Colonic mucosa (tissue), 4 donors: Measurements from ENCODE around the gene MUC5AC. TPM values are rescaled to one million over a fixed set of nuclear protein-coding genes. Genes with fewer than 3 reads are reported as not detected.

ENCODE experiments used
- DNase-seq: peaks from one replicate; pipeline ENCODE4 v3.0.0-alpha.2; 2020
- H3K27ac ChIP-seq: fragments of 200-600 bp; one replicate; pipeline ENCODE4 v1.8.0; 2021
- H3K27me3 ChIP-seq: fragments of 200-600 bp; one replicate; pipeline ENCODE4 v1.8.0; 2021
- H3K36me3 ChIP-seq: fragments of 200-600 bp; one replicate; pipeline ENCODE4 v1.8.0; 2021
- H3K4me1 ChIP-seq: fragments of 200-600 bp; one replicate; pipeline ENCODE4 v1.8.0; 2021; ENCODE audit warnings: mild to moderate bottlenecking
- H3K4me3 ChIP-seq: fragments of 200-600 bp; one replicate; pipeline ENCODE4 v1.8.0; 2021
- H3K9ac ChIP-seq, 2 donors: one replicate each; pipeline ENCODE4 v1.7.0; 2013; ENCODE audit warnings: control low read depth in 2 of 2, low read depth in 2 of 2, low read length in 2 of 2
- H3K9me3 ChIP-seq: fragments of 200-600 bp; one replicate; pipeline ENCODE4 v1.8.0; 2021
- intact Hi-C: fragments of 100-400 bp; cut with DNase I; formaldehyde crosslinking; loops from one replicate; pipeline ENCODE4 v1.14.1; 2022
- total RNA-seq, 2 donors: library from RNA; stranded (reverse); fragmentation: NEBNext Ultra II Directional in 1 of 2; extraction: Animal tissue kit (Norgen Biotek cat#: 25700) in 1 of 2; gene quantifications; one replicate each; pipeline ENCODE4 v1.2.1, GENCODE V29; 2021
- TF ChIP-seq, protein P1 (sequence below): fragments of 200-600 bp; IDR thresholded peaks from one replicate; pipeline ENCODE4 v1.8.0; 2022; ENCODE audit warnings: antibody characterized with exemption, mild to moderate bottlenecking
- donor health status: healthy.
- donor health status: DM: no; HTN: no; CAD: no.
- donor health status: DM: no; HTN: no; CAD: no.

The MUC5AC gene
- total RNA-seq, 2 donors from 2014 or later: 0.03 to 0.20 TPM

DNA sequence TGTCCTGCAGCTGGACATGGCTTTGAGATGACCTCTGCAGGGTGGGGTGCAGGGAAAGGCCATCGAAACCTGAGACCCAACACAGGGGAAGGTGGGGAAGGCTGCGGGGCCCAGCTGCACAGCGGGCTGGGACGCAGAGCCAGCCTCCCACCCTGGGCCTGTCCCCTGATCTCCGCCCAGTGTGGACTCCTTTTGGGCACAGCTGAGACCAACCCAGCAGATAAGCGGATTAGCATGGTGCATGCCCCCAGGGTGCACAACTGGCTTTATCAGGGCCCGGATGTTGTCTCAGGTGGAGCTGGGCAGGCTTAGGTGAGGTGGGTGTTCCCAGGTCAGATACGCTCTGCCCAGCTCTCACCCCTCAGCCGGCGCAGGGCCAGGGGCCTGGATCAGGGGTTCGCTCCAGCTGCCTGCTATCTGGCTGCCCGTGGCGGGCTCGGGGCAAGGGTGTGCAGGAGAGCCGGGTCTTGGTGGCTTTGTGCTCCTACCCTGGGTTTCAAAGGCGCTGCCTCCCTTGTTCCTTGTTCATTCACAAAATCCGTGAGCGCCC, 28.1 kb upstream of the MUC5AC start:
- Histone ChIP-seq H3K27ac (no peak overlapping the region), H3K27me3 (no peaks in the 10 kb centered on the region)
- peak; percentile 13 for DNase-seq

DNA sequence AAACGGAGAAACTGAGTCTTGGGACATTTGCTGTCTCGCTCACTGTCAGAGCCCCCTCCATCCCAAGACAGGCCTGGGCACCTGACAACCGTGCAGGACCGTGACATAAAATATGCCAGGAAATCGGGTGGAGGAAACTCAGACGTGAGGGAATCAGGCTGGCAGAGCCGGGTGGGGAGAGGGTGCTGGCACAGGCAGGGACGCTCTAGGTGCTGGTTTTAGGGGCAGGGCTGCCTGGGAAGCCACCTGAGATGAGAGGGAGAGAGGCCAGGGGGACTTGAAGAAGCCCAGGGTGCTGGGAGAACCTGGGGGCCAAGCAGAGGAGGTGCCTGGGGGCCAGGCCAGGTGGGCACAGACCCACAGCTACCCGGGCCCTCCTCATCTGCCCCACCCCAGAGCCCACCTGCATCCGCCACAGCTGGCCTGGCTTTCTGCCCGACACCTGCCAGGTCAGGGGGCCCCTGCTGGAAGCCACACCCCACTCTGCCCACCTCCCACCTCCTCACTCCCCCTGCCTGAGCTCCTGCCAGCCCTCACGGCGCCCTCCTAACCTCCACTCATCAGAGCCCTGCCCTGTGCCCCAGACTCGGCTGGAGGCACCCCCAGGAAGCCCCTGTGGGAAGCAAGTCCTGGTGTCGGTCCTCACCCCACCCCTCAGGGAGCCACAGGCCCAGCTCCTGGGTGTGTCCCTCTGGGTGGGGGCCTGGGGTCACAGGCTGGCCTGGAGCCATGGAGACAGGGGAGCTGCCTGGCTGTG, 27.3 kb upstream of the MUC5AC start:
- Histone ChIP-seq H3K27ac (no peak overlapping the region), H3K27me3 (no peaks in the 10 kb centered on the region), H3K4me1 (no peaks in the 10 kb centered on the region), H3K36me3 (no peaks in the 10 kb centered on the region), H3K9me3 (no peaks in the 10 kb centered on the region), H3K4me3 (no peak overlapping the region), H3K9ac (no peak overlapping the region)
- peak; percentile 12 for DNase-seq
- TF ChIP-seq, protein P1, sequence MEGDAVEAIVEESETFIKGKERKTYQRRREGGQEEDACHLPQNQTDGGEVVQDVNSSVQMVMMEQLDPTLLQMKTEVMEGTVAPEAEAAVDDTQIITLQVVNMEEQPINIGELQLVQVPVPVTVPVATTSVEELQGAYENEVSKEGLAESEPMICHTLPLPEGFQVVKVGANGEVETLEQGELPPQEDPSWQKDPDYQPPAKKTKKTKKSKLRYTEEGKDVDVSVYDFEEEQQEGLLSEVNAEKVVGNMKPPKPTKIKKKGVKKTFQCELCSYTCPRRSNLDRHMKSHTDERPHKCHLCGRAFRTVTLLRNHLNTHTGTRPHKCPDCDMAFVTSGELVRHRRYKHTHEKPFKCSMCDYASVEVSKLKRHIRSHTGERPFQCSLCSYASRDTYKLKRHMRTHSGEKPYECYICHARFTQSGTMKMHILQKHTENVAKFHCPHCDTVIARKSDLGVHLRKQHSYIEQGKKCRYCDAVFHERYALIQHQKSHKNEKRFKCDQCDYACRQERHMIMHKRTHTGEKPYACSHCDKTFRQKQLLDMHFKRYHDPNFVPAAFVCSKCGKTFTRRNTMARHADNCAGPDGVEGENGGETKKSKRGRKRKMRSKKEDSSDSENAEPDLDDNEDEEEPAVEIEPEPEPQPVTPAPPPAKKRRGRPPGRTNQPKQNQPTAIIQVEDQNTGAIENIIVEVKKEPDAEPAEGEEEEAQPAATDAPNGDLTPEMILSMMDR: no peak
- intact Hi-C loops: no loop called here

More for the DNA sequence above, 28.1 kb upstream of the MUC5AC start:
- Histone ChIP-seq H3K4me3 (no peak overlapping the region), H3K9ac (no peak overlapping the region), H3K9me3 (no peaks in the 10 kb centered on the region), H3K36me3 (no peaks in the 10 kb centered on the region), H3K4me1 (no peaks in the 10 kb centered on the region)
- TF ChIP-seq, protein P1: no peak
- intact Hi-C loops: loop anchor here (10.0 kb wide), 1 partner anchor 385 kb away; no protein-coding TSS in a partner anchor

DNA sequence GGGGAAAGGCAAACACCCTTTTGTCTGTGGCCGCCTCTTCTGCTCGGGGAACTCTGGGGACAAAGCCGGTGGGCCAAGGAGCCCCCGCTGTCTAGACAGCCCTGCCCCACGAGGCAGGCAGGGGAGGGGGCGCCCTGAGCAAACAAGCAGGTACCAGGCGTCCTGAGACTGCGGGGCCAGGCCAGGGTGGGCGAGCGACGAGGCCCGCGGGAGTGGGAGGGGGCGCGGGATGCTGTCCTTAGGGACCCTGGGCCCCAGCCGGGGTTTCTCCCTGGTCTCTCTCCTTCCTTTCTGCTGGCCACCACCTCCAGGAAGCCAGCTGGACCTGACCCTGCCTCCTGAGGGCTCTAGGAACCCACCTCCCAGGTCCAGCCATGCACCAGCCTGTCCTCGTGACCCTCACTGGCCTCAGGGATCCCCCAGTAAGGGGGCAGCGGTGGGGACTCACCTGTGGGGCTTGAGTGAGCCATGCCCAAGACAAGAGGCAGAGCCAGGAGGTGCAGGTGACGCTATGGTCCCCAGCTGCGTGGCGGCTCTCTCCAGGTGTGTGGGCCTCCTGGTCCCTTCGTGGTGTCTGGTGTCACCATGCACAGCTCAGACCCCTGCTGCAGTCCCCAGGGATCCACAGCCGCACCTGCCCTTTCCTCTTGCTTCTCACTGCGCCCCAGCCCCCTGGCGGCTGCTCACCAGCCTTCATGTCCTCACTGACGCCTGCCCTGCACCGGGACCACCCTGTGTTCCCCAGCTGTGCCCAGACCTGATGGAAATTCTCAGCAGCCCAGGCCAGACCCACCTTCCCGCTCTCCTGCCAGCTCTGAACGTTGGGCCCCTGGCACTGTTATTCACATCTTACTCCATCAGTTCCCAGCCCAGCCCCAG, 26.5 kb upstream of the MUC5AC start:
- H3K4me1 ChIP-seq: no peaks in the 10 kb centered on the region
- intact Hi-C loops: no loop called here
- no peak for DNase-seq
- no peaks in the 10 kb centered on the region for H3K36me3 ChIP-seq
- H3K9ac ChIP-seq: no peak overlapping the region
- H3K9me3 ChIP-seq: no peaks in the 10 kb centered on the region
- H3K27ac ChIP-seq: no peak overlapping the region
- no peak overlapping the region for H3K4me3 ChIP-seq
- TF ChIP-seq, protein P1: no peak
- no peaks in the 10 kb centered on the region for H3K27me3 ChIP-seq

DNA sequence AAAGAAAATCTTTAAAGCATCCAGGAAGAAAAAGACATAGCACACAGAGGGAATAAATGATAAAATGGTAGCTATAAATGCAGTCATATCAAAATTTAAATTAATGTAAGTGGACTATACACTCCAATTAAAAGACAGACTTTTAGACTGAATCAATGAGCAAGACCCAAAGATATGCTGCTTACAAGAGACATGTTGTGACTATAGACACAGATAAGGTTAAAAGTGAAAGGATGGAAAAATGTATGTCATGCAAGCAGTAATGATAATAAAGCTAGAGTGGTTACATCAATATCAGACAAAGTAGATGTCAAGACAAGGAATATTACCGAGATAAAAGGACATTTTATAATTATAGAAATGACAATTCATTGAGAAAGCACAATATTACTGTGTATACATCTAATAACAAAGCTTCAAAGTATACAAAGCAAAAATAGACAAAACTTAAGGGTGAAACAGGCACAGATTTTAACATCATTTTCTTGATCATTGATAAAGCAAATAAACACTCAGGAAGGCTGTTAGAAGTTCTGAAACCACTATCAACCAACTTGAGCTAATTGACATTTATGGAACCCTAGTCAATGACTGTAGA, 22.8 kb upstream of the MUC5AC start:
- H3K9ac ChIP-seq: no peak overlapping the region
- H3K4me3 ChIP-seq: no peak overlapping the region
- intact Hi-C loops: no loop called here
- H3K27ac ChIP-seq: no peak overlapping the region
- TF ChIP-seq, protein P1: no peak
- no peaks in the 10 kb centered on the region for H3K27me3 ChIP-seq
- no peaks in the 10 kb centered on the region for H3K9me3 ChIP-seq
- no peaks in the 10 kb centered on the region for H3K4me1 ChIP-seq
- no peak for DNase-seq
- H3K36me3 ChIP-seq: no peaks in the 10 kb centered on the region

DNA sequence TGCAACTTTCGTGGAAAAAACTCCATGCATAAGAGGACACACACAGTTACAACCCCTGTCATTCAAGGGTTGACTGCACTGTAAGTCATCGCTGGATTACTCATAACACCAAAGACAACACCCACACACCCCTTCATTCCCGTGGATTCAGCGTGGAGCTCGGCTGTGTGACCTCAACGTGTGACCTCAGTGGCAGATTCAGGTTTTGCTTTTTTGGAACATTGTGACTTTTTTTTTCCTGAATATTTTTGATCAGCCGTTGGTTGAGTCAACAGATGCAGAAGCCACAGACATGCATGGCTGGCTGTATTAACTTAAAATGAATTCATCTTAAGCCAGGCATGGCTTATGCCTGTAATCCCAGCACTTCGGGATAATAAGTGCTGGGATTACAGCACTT, 19.7 kb upstream of the MUC5AC start:
- no peak overlapping the region for H3K9ac ChIP-seq
- no peaks in the 10 kb centered on the region for H3K9me3 ChIP-seq
- TF ChIP-seq, protein P1: no peak
- H3K27ac ChIP-seq: no peak overlapping the region
- DNase-seq: no peak
- H3K27me3 ChIP-seq: no peaks in the 10 kb centered on the region
- no peaks in the 10 kb centered on the region for H3K4me1 ChIP-seq
- no peak overlapping the region for H3K4me3 ChIP-seq
- intact Hi-C loops: no loop called here
- no peaks in the 10 kb centered on the region for H3K36me3 ChIP-seq
